HG03095 (cell line): ENCODE data around the gene UBTD2.
"Not testable (repeated sequence)": the region's sequence is repeated elsewhere in the genome, so short reads cannot be mapped to it uniquely, and the experiment has no call there.

Experiments used
- ATAC-seq: cut with Tn5 transposase; IDR thresholded peaks from one replicate; pipeline ENCODE4 v1.9.1; 2021; ENCODE audit warnings: moderate library complexity; ENCODE audit not compliant: unreplicated experiment

UBTD2 gene

DNA sequence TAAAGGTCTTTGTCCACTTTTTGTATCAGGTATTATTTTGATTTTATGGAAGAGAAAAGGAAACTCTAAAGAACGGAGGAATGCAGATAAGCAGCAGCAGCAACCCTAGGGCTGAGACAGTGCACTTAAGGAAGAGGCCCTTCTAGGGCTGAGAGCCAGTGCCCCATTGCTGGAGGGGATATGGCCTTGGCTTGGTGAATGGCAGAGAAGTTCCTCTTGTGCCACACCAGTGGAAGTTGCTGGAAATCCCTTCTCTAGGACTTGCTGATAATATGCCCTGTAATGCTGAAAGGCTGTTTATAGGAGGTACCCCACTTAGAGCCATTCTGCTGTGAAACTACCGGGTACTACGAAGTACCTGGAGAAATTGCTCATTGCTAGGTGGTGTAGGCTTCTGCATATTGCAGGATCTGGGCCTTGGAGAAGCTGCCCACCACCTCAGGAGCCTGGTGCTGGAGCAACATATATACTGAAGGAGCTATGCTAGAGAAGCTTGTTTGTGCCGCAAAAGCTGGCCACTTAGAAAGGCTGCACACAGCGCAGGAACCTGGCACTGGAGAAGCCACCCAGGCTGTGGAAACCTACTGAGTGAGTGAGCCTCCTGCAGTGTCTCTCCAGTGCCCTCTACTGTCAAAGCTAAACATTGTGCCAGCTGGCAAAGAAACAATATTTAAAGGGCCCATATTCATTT is 9.6 kb upstream of the UBTD2 start:
- ATAC-seq, result peak; percentile 93

DNA sequence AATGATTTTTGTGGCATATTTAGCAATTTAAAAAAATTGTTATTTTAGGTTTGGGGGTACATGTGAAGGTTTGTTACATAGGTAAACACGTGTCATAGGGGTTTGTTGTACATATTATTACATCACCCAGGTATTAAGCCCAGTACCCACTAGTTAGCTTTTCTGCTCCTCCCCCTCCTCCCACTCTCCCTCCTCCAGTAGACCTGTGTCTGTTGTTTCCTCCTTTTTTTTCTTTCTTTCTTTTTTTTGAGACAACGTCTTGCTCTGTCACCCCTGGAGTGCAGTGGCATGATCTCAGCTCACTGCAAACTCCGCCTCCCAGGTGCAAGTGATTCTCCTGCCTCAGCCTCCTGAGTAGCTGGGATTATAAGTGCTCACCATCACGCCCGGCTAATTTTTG is 8.3 kb upstream of the UBTD2 start:
- ATAC-seq, result not testable (repeated sequence)

DNA sequence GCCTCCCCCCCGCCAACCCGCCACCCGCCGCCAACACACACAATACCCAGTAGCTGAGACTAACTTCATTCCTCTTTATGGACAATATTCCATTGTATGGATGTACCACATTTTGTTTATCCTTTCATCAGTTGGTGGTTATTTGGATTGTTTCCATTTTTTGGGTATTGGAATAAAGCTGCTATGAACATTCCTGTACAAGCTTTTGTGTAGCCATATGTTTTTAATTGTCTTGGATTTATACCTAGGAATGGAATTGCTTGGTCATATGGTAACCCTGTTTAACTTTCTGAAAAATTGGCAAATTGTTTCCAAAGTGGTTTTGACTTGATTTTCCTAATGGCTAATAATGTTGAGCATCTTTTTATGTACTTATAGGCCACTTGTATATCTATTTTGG is 4.9 kb upstream of the UBTD2 start:
- no peak for ATAC-seq

GRCh38 chr5:172287140-172287539 is 3.6 kb upstream of the UBTD2 start:
- ATAC-seq, result not testable (repeated sequence)

GRCh38 chr5:172285226-172286143 is 1.9 kb upstream of the UBTD2 start:
- no peak for ATAC-seq

DNA sequence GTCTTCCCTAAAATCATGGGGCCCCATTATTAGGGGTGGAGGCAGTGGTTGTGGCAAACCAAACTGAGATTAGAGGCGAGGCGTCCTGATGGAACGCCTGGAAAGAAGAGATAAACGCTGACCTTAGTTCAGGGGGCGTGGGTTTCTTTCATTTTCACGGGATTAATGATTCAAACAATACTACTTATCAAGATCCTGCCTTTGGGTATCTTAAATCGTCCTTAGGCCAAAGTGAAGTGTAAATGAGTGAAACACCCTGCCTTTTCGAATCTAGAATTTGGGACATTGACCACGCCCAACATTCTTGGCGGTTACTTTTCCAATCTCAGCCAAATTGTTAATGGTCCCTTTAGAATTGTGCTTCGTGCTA is 1.0 kb upstream of the UBTD2 start:
- no peak for ATAC-seq

GRCh38 chr5:172283862-172284610 is 472 bp upstream of the UBTD2 start:
- peak; percentile 82 for ATAC-seq

DNA sequence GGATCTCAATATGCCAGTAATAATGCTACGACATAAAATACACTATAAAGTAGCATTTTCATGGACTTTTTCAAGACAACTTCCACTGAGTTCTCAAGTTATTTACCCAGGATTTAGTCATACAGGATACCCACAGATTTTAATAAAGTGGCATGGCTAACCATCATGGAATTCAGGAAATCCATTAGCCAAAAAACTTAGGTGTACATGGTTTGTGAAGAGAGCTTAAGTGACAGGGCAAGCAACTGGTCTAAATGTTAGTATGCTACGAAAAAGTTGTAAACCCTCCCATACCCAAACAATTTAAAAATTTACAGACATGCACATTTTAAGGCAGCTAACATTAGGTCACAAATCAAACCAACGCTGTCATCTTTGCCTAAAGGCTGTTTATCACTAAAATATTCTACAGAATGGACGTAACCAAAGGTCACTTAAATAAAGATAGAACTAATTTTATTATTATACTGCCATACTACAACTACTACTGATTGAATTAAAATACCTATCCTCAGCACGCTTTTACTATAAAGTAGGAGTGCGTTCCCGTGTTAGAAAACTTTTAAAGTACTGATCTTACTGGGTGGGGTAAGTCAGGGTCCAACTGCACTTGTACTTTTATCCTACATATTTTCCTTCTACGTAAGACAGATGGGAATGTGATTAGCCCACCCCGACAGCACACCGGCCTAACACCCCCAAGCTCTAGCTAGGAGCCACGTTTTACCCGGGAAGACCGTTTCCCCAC is 1.1 kb downstream of the UBTD2 start:
- ATAC-seq, result no peak

GRCh38 chr5:172281346-172281745 is 2.2 kb downstream of the UBTD2 start:
- no peak for ATAC-seq

DNA sequence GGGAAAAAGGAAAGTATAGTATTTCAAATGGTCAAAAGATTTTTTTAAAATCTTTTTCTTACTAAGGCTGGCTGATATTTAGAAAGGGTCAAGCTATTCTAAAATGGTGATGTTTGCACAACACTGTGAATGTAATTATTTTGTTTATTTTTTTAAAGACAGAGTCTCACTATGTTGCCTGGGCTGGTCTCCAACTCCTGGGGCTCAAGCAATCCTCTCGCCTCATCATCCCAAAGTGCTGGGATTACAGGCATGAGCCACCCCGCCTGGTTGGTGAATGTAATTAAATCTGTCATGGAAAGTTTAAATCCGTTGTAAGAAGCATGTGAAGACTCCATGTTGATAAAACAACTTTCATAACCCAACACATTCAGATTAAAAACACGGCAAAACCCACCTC is 2.6 kb downstream of the UBTD2 start:
- ATAC-seq, result no peak

DNA sequence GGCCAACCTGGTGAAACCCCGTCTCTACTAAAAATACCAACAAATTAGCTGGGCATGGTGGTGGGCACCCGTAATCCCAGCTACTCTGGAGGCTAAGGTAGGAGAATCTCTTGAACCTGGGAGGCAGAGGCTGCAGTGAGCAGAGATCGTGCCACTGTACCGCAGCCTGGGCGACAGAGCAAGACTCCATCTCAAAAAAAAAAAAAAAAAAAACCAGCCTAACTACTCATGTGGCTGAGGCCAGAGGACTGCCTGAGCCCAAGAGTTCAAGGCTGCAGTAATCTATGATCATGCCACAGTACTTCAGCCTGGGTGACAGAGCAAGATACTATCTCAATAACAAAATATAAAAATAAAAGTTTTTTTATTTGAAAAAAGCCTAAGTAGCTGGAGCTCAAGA is 3.2 kb downstream of the UBTD2 start:
- no peak for ATAC-seq

GRCh38 chr5:172278356-172278755 is 5.2 kb downstream of the UBTD2 start:
- ATAC-seq, result no peak

DNA sequence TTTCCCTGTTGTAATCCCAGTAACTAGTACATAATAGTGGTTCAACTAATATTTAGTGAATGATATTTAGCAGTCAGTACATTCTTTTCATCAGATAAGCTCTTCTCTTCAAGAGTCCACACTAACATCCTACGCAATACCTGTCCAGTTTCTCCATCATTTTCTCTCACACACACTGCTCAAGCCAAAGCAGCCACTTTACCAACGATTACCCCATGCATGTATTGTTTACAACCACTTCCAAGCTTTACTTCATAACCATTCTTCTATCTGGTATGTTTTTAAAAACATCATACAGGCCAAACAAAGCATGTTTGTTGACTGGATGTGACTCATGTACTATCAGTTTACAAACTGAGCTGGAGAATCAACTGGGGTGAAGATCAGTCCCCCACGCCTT is 7.3 kb downstream of the UBTD2 start:
- no peak for ATAC-seq

- ATAC-seq, result no peak
Measured at GRCh38 chr5:172274951-172275753, 8.4 kb downstream of the UBTD2 start.

DNA sequence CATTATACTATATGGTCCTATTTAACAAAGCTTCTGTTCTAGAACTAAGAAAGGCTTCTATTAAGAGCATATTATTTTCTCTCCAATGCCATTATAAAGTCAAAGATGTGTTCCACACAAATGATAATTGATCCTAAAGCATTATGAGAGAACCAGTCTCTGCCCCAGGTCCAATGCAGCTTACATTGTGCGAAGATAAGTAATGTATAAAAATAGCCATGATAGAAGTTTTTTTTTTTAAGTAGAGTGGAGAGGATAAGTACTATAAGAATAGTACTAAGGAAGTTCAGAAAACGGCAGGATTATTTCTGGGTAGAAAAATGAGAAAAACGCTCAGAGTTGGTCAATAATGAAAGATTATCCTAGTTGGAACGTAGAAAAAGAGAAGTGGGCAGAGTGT is 15.6 kb downstream of the UBTD2 start:
- ATAC-seq, result no peak

DNA sequence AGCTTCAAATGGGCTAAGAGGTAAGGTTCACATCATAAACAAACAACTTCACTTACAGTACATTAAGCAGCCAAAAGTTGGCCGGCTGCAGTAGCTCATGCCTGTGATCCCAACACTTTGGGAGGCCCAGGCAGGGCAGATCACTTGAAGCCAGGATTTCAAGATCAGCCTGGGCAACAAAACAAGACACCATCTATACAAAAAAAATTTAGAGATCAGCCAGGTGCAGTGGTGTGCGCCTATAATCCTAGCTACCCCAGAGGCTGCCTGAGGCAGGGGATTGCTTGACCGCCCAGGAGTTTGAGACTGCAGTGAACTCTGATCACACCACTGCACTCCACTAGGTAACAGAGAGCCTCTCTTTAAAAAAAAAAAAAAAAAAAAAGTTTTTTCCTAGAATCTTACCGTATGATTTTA is 16.9 kb downstream of the UBTD2 start:
- ATAC-seq, result no peak

DNA sequence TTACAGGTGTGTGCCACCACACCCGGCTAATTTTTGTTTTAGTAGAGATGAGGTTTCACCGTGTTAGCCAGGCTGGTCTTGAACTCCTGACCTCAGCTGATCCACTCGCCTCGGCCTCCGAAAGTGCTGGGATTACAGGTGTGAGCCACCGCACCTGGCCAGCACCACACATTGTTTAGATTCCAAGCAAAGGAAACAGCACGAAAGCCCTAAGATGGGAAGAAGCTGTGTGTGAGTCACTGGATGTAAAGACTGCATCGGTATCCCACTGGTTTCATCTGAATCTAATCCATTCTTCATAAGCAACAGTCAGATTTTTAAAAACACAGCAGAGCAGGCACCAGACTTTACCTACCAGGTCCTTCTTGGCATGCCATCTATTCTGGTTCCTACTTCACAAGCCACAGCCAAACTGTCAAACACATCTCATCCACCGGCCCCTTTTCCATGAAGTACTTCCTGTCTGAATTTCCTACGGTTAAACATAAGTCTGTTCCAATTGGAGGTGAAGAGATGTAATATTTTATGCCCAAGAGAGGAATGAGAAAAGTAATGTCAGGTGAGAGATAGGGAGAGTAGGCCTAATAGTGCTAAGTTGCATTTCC is 17.4 kb downstream of the UBTD2 start:
- ATAC-seq, result no peak

- ATAC-seq, result no peak
Measured at GRCh38 chr5:172264815-172265395, 18.7 kb downstream of the UBTD2 start.

GRCh38 chr5:172255444-172255843 is 28.1 kb downstream of the UBTD2 start:
- no peak for ATAC-seq
